Raji (cell line): ENCODE data around the gene CCN5.

ENCODE experiments used
- POLR2A ChIP-seq: IDR thresholded peaks from 2 replicates; pipeline ENCODE4 v1.6.1; 2011; ENCODE audit warnings: low read depth, low read length, control low read depth; ENCODE audit not compliant: insufficient read depth

Gene CCN5

GRCh38 chr20:44750081-44750805 is 35.1 kb downstream of the CCN5 start:
- no peak for TF ChIP-seq POLR2A

- no peak for TF ChIP-seq POLR2A
Measured at GRCh38 chr20:44752099-44752931, 37.1 kb downstream of the CCN5 start.

- TF ChIP-seq POLR2A = no peak
Measured at GRCh38 chr20:44754554-44754953, 39.4 kb downstream of the CCN5 start.

GRCh38 chr20:44756011-44756688 is 41.0 kb downstream of the CCN5 start:
- TF ChIP-seq POLR2A = no peak

- no peak for TF ChIP-seq POLR2A
Measured at GRCh38 chr20:44756956-44757355, 41.8 kb downstream of the CCN5 start.

GRCh38 chr20:44758247-44759101 is 43.3 kb downstream of the CCN5 start:
- no peak for TF ChIP-seq POLR2A

GRCh38 chr20:44759595-44759994 is 44.4 kb downstream of the CCN5 start:
- TF ChIP-seq POLR2A = no peak

- TF ChIP-seq POLR2A = no peak
Measured at GRCh38 chr20:44761423-44761822, 46.3 kb downstream of the CCN5 start.

- no peak for TF ChIP-seq POLR2A
Measured at GRCh38 chr20:44762466-44763140, 47.4 kb downstream of the CCN5 start.

- no peak for TF ChIP-seq POLR2A
Measured at GRCh38 chr20:44765091-44765490, 49.9 kb downstream of the CCN5 start.

GRCh38 chr20:44765701-44766347 is 50.7 kb downstream of the CCN5 start:
- TF ChIP-seq POLR2A = no peak

GRCh38 chr20:44768256-44768655 is 53.1 kb downstream of the CCN5 start:
- TF ChIP-seq POLR2A = no peak

- peak; percentile 30; the same call in 1 of the 2 replicates for TF ChIP-seq POLR2A
Measured at GRCh38 chr20:44768854-44769480, 53.8 kb downstream of the CCN5 start.
